GM12874 (cell line): Measurements from ENCODE around the gene FBXW12.

Experiments
- CTCF ChIP-seq: IDR thresholded peaks from 2 replicates; pipeline ENCODE4 v1.5.1; 2011; ENCODE audit warnings: low read depth, mild to moderate bottlenecking, control low read depth, low read length, moderate library complexity; ENCODE audit not compliant: insufficient read depth

FBXW12 gene

GRCh38 chr3:48416091-48416505 lies 44.1 kb downstream of the FBXW12 start:
- no peak for TF ChIP-seq CTCF

- TF ChIP-seq CTCF: no peak
Observed at GRCh38 chr3:48416546-48416945, 44.5 kb downstream of the FBXW12 start.

- TF ChIP-seq CTCF: no peak
Observed at GRCh38 chr3:48417529-48418108, 45.6 kb downstream of the FBXW12 start.

- TF ChIP-seq CTCF: no peak
Observed at GRCh38 chr3:48418140-48418539, 46.1 kb downstream of the FBXW12 start.

GRCh38 chr3:48418651-48419050 lies 46.6 kb downstream of the FBXW12 start:
- TF ChIP-seq CTCF: no peak

DNA sequence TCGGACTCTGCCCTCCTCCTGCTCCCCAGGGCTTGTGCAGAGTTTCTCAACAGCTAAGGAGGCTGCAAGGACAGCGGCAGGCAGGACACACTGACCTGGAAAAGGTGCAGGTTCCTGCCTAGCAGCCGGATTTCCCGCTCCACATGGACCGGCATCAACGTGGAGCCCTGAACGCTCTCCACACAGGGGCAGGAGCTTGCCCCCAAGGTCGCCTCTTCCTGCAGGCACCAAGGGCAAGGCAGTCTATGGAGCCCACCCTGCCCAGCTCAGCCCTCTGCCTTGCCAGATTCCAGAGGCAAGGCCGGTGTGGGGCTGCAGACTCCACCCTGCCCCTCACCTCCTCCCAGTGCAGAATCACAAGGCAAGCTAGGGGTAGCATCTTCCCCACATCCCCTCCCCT lies 47.1 kb downstream of the FBXW12 start:
- TF ChIP-seq CTCF: no peak

DNA sequence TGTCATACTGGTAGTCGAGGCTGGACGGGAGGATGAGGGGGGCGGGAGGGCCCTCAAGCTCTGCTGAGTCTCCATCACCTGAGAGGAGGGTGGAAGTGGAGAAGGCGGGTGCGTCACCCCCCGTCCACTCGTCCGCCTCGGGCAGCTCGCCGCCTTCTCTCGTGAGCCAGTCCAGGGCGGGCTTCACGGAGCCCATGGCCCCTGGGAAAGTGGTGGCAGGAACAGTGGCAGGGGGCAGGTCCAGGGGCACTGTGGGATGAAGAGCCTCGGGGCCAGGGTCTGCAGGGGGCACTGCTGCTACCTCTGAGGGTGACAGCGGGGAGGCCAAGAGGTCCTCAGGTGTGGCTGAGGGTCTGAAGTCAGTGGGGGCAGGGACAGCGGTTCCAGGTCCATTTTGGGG lies 47.6 kb downstream of the FBXW12 start:
- TF ChIP-seq CTCF: no peak

DNA sequence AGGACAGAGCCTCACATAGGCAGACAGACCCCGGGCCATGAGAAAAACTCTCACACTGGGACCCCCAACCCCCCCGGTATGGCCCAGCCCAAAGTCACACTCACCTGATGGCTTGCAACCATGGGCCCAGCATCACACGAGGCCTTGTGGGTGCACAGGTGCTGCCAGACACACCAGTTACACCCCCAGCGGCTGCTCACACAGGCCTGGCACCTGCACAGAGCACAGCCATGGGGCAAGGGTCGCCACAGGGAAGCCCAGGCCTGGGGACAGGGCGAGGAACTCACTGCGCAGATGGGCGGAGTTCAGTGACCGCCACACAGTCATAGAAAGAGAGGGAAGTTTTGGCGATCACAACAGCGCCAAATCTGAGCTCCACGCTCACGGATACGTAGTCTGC lies 48.5 kb downstream of the FBXW12 start:
- no peak for TF ChIP-seq CTCF
